HL-60 (cell line): Measurements from ENCODE around the gene DCDC2C.

ENCODE experiments used
- DNase-seq, 2 experiments: peaks; one replicate each; pipeline ENCODE4 v3.0.0-alpha.2; 2010 to 2020; ENCODE audit warnings: low read depth in 1 of 2, low spot score in 1 of 2
- H3K27ac ChIP-seq: fragments of 250-450 bp; sonication (Bioruptor Pico); replicated peaks from 2 replicates; pipeline ENCODE4 v1.5.1; 2020; ENCODE audit warnings: mild to moderate bottlenecking, moderate library complexity
- H3K27me3 ChIP-seq: fragments of 250-450 bp; sonication (Bioruptor Pico); 2 replicates; pipeline ENCODE4 v1.5.1; 2021; ENCODE audit warnings: mild to moderate bottlenecking, moderate library complexity; ENCODE audit not compliant: insufficient read depth, poor library complexity, severe bottlenecking
- H3K4me3 ChIP-seq: replicated peaks from 2 replicates; pipeline ENCODE4 v1.5.1; 2011; ENCODE audit warnings: mild to moderate bottlenecking, control low read depth, low read length; ENCODE audit not compliant: insufficient read depth
- CTCF ChIP-seq: IDR thresholded peaks from one replicate; pipeline ENCODE4 v1.5.1; 2011; ENCODE audit warnings: low read length, control low read depth, inconsistent platforms; ENCODE audit not compliant: insufficient read depth
- GABPA ChIP-seq: IDR thresholded peaks from 2 replicates; pipeline ENCODE4 v1.6.1; 2012; ENCODE audit warnings: low read depth
- POLR2AphosphoS5 ChIP-seq: IDR thresholded peaks from 2 replicates; pipeline ENCODE4 v1.6.1; 2012; ENCODE audit warnings: low read depth
- SPI1 ChIP-seq: IDR thresholded peaks from 2 replicates; pipeline ENCODE4 v1.6.1; 2012; ENCODE audit warnings: low read depth, mild to moderate bottlenecking, borderline replicate concordance
- TF ChIP-seq, protein P1 (sequence below): IDR thresholded peaks from 2 replicates; pipeline ENCODE4 v1.6.1; 2012; ENCODE audit warnings: low read depth; ENCODE audit not compliant: insufficient replicate concordance

DCDC2C gene

GRCh38 chr2:3870222-3870621, 166.8 kb downstream of the DCDC2C start:
- Histone ChIP-seq H3K27ac (no peak overlapping the region), H3K4me3 (no peak overlapping the region), H3K27me3 (no peaks in the 10 kb centered on the region)
- TF ChIP-seq POLR2AphosphoS5 (no peak), GABPA (no peak), CTCF (no peak), SPI1 (no peak)
- TF ChIP-seq, protein P1, sequence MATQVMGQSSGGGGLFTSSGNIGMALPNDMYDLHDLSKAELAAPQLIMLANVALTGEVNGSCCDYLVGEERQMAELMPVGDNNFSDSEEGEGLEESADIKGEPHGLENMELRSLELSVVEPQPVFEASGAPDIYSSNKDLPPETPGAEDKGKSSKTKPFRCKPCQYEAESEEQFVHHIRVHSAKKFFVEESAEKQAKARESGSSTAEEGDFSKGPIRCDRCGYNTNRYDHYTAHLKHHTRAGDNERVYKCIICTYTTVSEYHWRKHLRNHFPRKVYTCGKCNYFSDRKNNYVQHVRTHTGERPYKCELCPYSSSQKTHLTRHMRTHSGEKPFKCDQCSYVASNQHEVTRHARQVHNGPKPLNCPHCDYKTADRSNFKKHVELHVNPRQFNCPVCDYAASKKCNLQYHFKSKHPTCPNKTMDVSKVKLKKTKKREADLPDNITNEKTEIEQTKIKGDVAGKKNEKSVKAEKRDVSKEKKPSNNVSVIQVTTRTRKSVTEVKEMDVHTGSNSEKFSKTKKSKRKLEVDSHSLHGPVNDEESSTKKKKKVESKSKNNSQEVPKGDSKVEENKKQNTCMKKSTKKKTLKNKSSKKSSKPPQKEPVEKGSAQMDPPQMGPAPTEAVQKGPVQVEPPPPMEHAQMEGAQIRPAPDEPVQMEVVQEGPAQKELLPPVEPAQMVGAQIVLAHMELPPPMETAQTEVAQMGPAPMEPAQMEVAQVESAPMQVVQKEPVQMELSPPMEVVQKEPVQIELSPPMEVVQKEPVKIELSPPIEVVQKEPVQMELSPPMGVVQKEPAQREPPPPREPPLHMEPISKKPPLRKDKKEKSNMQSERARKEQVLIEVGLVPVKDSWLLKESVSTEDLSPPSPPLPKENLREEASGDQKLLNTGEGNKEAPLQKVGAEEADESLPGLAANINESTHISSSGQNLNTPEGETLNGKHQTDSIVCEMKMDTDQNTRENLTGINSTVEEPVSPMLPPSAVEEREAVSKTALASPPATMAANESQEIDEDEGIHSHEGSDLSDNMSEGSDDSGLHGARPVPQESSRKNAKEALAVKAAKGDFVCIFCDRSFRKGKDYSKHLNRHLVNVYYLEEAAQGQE = no peak
- DNase-seq = no peak

DNA sequence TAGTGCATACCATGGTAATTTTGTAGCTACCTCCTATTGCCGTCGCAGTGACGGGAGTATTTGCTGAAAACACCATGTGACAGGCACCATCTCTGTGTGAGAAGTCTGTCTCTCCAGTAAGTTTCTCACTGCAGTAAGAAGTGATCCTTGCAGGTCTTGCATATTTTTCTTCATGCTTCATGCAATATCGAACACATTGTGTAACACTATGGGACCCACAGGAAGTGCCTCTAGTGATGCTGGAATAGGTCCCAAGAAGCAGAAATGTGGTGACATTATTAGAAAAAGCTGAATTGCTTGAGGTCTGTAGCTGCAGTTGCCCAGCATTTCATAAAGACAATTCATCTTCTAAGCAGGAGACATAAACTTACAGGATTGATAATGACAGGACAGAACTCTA, 167.6 kb downstream of the DCDC2C start:
- H3K27ac ChIP-seq = no peak overlapping the region
- no peak for DNase-seq
- TF ChIP-seq SPI1 (no peak), POLR2AphosphoS5 (no peak), GABPA (no peak), CTCF (no peak)
- TF ChIP-seq, protein P1 = no peak
- no peaks in the 10 kb centered on the region for H3K27me3 ChIP-seq
- H3K4me3 ChIP-seq = no peak overlapping the region

DNA sequence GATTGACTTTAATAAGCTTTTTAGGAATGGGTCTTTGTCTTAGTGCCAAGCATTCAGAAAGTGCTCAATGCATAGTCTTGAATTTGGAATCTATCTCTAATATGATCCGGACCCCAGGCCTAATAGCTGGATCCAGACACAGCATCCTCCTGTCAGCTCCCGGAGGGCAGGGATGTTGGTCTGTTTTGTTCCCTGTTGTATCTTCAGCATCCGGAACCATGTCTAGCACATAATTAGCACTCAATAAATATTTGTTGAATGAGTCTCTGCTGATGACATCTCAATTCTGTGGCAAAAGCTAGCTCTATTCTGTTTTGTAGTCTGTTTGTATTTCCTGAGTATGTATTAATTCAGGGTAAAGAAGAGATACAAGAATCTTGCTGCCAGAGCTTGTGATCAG, 169.1 kb downstream of the DCDC2C start:
- no peak for TF ChIP-seq GABPA
- no peak for TF ChIP-seq SPI1
- TF ChIP-seq, protein P1 = no peak
- TF ChIP-seq POLR2AphosphoS5 = no peak
- TF ChIP-seq CTCF = no peak
- no peak for DNase-seq
- Histone ChIP-seq H3K27me3 (no peaks in the 10 kb centered on the region), H3K4me3 (no peak overlapping the region), H3K27ac (no peak overlapping the region)
